ENCODE data around the gene COPB1. TPM values are rescaled to one million over a fixed set of nuclear protein-coding genes. Genes with fewer than 3 reads are reported as not detected.

COPB1 gene
- total and polyA plus RNA-seq, 9 of the 15 experiments (the other 6 are each of a cell fraction or from before 2014, with no cell fraction given), result 64.7 to 188 (median 91.6) TPM

DNA sequence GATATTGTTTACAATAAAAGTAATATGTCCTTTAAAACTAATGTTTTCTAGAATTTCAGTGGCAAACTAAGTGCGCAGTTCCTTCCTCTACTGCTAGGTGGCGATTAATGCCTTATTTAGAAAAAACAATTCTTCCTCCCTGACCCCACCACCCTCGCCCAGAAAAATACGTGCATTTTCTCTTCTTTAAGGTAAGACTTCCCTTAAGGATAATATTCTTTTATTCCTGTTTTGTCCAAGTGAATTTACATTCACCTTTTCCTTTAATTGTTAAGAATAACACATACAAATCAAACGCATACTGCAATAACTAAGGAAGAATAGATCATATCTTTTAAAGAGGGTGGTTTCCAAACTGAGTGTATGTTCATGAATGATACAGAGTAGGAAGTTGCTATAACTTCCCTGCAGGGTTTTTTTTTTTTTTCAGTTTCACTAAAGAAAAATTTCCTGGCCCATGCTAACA lies 37.6 kb upstream of the COPB1 start (continued):
- no peak for TF ChIP-seq FOXP1 (CRISPR knock-in tag; IDR thresholded peaks at IDR 0.05)
- no peak for TF ChIP-seq ARID3B (CRISPR knock-in tag; IDR thresholded peaks at IDR 0.05; ENCODE audit: borderline replicate concordance)
- peak; percentile 58 to 79 for TF ChIP-seq RAD21 (CRISPR knock-in tag; conservative IDR thresholded peaks at IDR 0.05 in 1 of 2, IDR thresholded peaks at IDR 0.05 in 1 of 2)
- TF ChIP-seq ZNF318 (IDR thresholded peaks at IDR 0.05; ENCODE audit: borderline replicate concordance in 1 of 2, low read depth in 1 of 2), result no peak
- no peak for TF ChIP-seq MLLT1 (IDR thresholded peaks at IDR 0.05)
- peak; percentile 25 for TF ChIP-seq BRD9 (IDR thresholded peaks at IDR 0.05; ENCODE audit: low read depth, partially characterized antibody)
- TF ChIP-seq ILK (tag; IDR thresholded peaks at IDR 0.05; ENCODE audit: borderline replicate concordance, low read depth), result no peak
- TF ChIP-seq SRSF3 (IDR thresholded peaks at IDR 0.05; ENCODE audit: insufficient read depth, low read length), result no peak
- TF ChIP-seq YBX1 (IDR thresholded peaks at IDR 0.05), result no peak
- TF ChIP-seq JUND (IDR thresholded peaks at IDR 0.05; ENCODE audit: borderline replicate concordance, low read depth, low read length), result 0 out of 2 replicates have a peak, but pooled peaks have one; percentile 27
- no peak for TF ChIP-seq JUND (tag; IDR thresholded peaks at IDR 0.05; ENCODE audit: borderline replicate concordance, low read depth, low read length)
- TF ChIP-seq ZNF77 (CRISPR knock-in tag; IDR thresholded peaks at IDR 0.05), result no peak
- TF ChIP-seq ZNF274 (IDR thresholded peaks at IDR 0.05; ENCODE audit: borderline replicate concordance, low read depth, low read length), result no peak
- no peak for TF ChIP-seq PURB (CRISPR knock-in tag; IDR thresholded peaks at IDR 0.05; ENCODE audit: low read depth)
- TF ChIP-seq MECOM (CRISPR knock-in tag; IDR thresholded peaks at IDR 0.05), result no peak
- TF ChIP-seq DIDO1 (tag; IDR thresholded peaks at IDR 0.05; ENCODE audit: low read depth), result no peak
- no peak for TF ChIP-seq TBP (optimal IDR thresholded peaks at IDR 0.05; ENCODE audit: low read depth, low read length)
- TF ChIP-seq ZNF668 (CRISPR knock-in tag; IDR thresholded peaks at IDR 0.05), result no peak

All from K562 (cell line).